Stimulated activated CD8-positive, alpha-beta memory T cell treated with anti-CD3 and anti-CD28 coated beads, Interleukin-12 subunit alpha, Interleukin-12 subunit beta, amount 100 ng/mL, for 1 hour (primary cell): ENCODE measurements around the gene GADD45GIP1.

Experiments
- DNase-seq: peaks from one replicate; pipeline ENCODE4 v3.0.0-alpha.2; 2020; ENCODE audit warnings: low read depth

The GADD45GIP1 gene

DNA sequence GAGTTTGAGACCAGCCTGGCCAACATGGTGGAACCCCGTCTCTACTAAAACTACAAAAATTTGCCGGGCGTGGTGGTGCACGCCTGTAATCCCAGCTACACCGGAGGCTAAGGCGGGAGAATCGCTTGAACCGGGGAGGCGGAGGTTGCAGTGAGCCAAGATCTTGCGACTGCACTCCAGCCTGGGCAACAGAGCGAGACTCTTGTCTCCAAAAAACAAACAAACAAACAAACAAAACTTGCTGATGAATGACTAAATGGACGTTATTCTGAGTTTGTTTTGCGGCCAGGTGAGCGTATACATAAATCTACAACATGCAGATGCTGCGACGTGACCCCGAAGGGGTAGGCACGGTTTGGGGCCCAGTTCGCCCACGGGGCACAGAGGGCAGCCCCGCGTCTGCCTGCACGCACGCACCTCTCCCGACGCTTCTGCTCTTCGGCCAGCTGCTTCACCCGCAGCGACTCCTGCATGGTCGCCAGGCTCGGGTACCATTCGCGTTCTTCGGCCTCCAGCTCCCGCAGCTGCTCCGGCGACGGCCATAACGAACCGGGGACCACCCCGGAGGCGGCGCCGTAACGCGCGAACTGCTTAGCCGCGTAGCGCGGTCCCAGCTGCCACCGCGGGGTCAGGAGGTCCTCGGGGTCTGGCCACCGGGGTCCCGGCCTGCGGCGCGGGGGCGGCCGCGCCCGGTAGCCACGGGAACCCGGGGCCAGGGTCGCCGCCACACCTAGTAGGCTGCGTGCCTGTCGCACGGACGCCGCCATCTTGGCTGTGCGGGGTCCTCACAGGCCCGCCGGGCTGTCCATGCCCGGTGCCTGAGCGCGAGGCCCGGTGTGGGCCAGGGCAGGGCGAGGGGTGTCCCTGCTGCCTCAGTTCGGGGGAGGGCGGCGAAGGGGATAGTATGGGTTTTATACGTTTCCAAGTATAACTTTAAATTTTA is at the start of gene GADD45GIP1:
GADD45GIP1 (minus strand) TSS at position 778 of the 943 bp plus-strand sequence; CDS start at position 767, 11 bp downstream.
- DNase-seq, result peak; percentile 61

DNA sequence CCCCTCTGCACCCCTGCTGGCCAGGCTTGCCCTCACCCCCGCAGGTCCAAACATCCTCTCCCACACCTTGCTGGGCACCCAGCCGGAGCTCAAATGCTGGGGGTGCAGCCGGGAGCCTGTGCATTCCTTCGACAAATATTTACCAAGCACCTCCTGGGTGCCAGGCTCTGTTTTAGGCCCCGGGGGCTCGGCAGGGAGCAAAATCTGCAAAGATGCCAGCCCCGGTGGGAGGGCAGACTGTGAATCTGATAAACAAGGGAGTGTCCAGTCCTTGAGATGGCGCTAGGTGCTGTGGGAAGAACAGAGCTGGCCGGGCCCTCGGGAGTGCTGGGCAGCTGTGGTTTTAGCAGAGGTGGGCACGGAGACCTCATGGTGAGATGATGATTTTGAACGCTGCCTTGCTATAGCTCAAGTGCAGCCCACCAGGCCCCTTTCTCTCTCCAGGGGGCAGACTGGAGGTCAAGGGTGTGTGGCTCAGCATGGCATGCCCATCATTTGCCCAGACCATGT is 48.9 kb upstream of the GADD45GIP1 start:
- no peak for DNase-seq

DNA sequence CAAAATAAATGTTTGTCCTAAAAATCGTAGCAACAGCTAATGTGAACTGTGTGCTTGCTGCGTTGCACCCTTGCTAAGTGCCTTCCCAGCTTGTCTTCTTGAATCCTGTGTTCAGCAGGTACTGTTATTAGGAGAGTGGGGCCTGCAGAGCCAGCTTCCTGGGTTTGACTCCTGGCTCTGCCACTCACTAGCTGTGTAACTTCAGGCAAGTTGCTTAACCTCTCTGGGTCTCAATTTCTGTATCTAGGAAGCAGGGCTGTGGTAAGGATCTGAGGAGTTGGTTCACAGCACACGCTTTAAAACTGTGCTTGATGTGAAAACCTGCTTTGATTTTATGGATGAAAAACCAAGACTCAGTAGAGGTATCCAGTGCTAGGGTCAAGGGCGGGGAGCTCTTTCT is 48.2 kb upstream of the GADD45GIP1 start:
- no peak for DNase-seq

DNA sequence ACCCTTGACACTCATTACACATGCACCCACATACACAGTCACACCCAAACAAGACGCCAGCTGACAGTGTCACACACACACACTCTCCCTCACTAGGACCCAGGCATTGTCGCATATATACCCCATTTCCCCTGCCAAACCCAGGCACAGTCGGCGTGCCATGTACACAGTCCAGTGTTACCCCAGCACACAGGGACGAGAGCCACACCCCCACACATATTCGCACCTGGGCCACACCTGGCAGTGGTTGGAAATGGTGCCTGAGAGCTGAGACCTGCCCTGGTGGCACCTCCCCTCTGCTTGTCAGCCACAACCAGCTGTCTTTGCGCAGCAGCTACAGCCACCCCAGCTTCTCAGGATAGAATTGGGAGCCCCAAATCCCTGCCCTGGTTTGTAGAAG is 47.2 kb upstream of the GADD45GIP1 start:
- DNase-seq, result no peak

DNA sequence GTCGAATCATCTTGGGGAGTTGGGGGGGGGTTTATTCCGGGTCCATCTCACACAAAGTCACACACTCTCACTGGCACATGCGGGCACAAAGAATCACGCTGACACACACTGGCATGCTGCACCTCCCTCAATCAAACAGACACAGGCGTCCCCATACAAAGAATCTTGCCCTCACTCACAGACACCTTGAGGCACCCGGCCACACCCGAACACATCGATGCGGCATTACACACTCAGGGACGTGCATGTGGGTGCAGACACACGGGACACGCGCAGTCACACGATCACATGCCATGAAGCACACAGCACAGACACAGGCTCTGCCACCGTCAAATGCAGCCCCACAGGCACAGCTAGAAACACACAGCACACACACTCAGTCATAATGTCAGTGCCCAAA is 46.1 kb upstream of the GADD45GIP1 start:
- no peak for DNase-seq

DNA sequence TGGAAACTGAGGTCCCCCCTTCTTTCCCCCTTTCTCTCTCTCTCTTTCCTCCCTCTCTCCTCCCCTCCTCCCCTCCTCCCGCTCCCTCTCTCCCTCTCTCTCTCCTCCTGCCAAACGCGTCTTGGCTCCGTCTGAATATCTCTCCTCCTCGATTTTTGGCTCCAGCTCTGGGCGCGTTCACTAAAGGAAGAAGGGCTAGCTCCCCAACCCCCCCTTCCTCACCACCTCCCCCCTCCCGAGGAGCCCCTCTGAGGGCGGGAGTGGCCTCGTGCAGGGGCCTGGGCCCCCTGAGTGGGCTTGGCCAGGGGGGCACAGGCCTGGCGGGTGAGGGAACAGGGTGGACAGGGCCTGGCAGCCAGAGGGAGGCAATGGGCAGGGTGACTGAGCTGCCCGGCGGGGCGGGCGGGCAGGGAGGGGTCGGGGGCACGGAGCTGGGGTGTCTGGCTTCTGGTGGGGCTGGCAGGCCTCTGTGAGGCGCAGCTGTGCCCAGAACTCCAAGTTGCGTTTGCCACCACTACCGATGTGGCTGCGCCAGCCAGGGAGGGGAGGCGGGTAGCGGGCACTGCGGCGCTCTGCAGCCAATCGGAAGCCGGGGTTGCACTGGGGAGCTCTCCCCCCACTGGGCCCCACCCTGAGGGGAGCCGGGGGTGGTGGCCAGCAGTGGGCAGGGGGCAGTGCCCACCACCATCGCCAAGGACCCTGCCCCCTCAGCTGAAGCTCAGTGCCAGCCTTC is 45.3 kb upstream of the GADD45GIP1 start:
- no peak for DNase-seq

DNA sequence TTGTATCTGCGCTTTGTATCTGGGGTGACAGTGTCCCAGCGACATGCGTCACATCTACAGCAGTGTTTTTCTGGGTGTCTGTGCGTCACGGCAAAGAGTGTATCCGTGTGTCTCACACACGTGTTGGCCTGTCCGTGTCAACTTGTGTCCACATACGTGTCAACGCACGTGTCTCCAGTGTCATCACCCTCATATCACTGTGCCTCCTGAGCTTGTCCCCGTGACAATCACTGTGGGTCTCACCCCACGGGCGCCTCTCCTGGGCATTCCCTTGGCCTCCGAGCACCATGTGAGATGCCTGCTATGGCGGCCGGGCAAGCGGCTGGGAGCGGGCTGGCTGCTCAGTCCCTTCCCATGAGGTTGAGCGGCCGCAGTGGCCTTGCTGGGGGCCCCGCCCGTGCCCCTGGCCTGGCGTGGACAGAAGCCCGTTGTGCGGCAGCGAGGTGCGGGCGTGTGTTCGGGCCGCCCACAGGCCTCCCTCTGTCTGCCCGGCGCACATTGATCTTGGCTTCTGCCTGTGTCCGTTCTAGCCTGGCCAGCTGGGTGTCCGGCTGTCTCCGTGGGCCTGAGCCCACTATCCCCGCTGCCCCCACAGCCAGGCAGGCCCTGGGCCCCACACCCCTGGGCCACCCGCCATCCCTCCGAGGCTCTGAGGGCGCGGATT is 44.6 kb upstream of the GADD45GIP1 start:
- no peak for DNase-seq

DNA sequence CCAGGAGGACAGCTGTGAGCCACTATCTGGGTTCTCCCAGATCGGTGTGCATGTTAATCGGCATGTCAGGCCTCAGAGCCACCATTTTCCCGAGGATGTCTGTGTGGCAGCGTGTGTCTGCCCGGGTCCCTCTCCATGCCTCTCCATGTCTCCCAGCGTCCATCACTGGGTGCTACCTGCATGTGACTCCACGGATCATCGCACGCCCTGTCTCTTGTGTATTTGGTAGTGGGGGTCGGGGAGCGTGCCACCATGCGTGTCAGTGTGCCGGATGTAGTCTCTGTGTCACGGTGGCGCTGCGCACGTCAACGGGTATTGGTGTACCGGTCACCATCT is 44.1 kb upstream of the GADD45GIP1 start:
- no peak for DNase-seq

DNA sequence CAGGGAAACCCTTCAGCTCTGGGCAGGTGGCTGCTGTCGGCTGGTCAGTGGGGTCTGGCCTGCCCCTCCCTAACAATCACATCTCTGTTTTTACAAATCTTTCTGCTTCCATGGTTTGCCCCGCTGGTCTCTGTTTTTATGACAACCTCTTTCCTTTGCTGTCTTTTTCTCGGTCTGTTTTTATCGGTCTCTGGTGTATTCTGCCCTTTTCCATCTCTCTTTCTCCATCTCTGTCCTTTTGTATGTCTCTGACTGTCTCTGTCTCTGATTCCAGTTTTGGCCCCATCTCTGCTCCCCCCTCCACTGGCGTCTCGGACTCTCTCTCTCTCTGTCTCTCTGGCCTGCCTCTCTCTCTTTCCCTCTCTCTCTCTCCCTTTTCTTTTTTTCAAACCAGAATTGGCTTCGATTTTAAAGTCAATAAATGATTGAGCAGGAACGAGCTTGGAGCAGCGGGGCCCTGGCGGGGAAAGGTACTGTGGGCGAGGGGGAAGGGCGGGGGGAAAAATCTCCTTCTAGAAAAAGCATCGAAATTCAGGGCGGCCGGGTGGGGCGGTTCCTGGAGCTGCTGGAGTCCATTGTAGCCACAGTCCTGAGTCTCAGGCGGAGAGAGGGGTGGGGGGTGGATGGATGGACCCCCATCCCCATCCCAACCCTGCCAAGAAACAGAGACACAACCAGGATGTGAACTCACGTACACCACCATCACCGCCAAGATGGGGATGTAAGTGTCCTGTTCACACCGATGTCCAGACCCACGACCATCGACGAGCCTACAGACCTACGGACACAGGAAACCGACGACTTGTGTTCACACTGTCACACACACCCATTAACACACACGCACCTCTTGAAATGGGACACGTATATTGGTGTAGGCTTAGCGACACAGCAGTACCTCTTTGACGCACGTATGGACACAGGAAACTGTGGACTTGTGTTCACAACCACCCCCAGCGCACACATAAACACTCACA is 41.2 kb upstream of the GADD45GIP1 start:
- DNase-seq, result no peak

DNA sequence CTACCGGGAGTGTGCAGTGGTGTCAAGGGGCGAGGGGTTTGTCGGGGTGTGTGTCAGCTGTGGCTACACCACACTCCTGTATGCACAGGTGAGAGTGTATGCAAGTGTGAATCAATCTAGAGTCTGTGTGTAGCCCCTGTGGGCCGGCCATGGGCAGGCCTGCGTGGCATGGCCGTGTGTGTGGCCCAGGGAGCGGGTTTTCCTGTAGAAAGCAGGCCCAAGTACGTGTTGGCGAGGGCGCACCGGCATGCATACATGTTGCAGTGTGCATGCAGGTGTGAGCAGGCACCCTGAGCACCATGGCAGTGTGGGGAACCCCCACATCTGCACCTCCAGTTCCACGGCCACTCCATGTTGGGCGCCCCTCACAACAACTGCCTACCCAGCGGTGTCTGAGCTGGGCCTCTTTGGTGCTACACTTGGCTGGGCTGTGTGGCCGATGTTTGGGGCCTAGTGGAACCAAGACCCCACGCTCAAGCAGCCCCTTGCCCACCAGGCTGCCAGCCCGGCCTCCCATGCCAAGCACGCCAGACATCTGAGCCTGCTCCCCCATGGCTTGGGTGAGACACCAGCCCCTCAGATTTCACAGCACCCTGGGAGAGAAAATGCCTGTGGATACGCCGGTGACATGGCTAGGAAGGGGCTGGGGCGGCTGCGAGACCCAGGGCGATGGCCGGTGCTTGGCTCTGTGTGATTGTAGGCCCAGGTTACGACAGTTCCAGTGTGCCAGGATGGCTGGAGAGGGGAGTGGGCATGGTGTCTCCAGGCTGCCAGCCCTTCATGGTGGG is 40.4 kb upstream of the GADD45GIP1 start:
- DNase-seq, result no peak

DNA sequence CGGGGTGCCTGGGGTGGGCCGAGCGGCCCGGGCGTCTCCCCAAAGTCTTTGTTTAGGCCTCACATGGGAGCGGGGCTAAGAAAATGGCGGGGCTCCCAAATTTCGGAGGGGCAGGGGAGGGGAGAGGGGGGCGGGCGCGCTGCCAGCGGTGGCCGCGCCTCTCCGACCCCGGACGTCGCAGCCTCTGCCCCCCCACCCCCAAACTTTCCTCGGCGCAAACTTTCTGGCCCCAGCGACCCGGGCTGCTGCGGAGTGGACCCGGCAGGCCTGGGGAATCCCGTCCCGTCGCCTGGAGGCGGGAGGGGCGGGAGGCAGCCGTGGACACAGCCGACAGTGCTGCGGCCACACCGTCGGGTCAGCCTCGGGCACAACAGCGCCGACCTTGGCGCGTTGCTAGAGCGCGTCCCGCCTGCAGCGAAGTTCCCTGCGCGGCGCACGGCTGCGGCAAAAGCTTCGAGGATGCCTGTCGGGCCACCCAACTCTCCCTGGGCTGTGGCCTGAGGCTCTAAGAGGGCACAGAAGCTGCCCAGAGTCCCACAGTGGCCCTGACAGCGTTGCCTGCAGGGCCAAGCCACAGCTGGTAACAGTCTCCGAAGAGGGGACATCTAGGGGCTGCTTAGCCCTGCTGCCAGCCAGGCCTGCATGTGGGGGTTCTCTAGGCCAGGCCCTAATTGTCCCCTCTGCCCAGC is 39.5 kb upstream of the GADD45GIP1 start:
- DNase-seq, result no peak

DNA sequence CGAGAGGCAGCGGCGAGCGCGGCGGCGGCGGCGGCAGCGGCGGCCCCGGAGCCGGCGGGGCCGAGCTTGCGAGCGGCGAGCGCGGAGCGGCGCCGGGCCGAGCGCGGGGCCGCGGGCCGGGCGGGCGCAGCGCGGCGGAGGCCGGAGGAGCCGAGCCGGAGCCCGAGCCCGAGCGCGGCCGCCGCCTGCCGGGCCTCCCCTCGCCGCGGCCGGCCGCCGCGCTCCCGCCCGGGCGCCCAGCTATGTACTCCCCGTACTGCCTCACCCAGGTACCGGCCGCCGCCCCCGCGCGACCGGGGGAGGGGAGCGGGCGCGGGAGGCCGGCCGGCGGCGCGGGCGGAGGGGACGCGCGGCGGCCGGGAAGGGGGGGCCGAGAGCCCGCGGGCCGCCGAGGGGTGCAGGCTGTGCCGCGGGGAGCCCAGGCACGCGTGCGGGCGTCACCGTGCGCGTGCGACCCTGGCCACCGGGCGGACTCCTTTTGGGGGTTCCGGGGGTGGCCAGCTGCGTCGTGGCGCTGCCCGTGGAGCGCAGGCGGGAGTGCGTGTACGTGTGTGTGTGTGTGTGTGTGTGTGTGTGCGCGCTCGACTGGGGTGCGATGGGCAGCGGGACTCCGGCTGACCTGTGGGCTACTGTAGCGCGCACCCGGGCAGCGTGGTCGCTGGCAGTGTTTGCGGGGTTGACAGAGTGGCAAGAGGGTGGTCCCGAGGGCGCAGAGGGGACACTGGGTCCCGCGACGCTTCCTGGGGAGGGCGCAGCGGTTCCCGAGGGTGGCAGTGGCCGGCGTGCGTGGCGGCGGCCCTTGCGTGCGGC is 38.8 kb upstream of the GADD45GIP1 start:
- no peak for DNase-seq

DNA sequence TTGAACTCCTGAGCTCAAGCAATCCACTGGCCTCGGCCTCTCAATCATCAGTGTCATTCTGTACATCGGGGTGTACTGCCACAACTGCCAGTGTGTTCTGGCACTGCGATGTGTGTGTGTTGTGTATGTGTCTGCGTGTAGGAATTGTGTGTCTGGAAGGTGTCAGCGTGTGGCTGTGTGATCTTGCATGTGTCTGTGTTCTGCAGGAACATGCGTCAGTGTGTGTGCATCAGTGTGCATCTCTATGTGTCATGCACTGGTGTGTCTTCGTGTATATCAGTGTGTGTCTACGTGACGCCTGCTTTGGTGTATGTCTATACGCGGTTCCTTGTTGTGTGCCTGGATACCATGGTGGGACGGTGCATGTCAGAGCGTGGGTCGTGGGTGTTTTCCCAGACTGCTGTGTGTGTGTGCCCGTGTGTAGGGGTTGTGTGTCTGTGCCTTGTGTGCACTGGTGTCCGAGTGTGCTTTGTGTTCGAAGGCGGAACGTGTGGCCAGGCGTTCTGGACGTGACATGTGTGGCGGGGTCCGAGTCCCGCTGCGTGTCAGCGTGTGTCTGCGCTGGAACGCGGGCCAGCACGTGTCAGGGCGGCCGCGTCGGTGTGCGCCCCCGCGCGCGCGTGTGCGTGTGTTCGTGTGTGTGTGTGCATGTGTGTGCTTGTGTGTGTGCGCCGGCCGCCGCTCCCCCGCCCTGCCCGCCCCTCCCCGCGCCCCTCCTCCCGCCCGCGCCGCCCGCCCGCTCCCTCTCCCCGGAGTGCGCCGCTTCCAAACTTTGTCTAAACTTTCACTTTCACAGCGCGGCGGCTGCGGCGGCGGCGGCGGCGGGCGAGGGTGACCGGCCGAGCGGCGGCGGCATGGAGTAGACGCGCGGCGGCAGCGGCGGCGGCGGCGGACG is 37.9 kb upstream of the GADD45GIP1 start, which contains the start of gene NFIX:
NFIX (plus strand) TSS at position 775 of the 895 bp plus-strand sequence. CDS start 363 bp downstream, outside the sequence.
- no peak for DNase-seq

DNA sequence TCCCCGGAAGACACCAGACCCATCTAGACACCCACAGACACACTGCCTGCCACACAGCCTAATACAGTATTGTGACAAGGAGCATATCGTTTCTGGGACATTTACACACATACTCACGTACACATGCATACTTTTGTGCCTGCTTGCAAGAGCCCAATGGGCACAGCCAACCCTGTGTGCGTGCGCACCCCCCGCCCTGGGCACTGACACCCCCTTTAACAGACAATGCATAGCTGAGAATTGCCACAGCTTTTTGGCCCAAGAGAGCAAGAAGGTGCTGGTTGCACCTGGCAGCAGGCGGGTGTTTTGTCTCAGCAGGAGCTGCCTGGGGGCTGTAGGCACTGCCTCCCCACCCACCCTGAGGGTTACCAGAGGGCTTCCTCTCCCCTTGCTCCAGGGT is 36.5 kb upstream of the GADD45GIP1 start:
- DNase-seq, result no peak

DNA sequence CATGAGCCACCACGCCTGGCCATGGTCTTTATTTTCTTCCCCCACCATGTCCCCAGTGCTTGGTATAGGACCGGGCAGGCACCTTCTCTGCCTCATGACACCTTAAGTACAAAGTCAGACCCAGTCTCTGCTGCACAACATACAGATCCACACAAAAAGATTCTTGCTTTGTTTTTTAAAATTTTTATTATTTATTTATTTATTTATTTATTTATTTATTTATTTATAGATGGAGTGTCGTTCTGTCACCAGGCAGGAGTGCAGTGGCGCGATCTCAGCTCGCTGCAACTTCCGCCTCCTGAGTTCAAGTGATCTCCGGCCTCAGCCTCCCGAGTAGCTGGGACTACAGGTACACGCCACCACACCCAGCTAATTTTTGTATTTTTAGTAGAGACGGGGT is 35.7 kb upstream of the GADD45GIP1 start:
- DNase-seq, result no peak

DNA sequence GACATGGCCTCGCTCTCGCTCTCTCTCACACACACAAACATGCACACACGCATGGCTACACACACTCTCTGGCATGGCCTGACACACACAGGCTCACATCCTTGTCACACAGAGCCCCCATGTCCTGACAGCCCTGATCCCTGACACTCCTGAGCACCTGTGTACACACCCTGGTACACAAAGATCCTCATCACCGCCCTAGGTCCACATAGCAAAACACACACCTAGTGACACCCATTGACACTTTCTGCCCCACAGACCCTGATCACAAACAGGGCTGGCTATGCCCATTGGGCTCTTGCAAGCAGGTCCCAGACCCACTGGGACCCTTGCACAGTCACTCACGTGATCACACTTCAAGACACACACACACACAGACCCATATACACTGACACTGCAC is 34.3 kb upstream of the GADD45GIP1 start:
- no peak for DNase-seq

DNA sequence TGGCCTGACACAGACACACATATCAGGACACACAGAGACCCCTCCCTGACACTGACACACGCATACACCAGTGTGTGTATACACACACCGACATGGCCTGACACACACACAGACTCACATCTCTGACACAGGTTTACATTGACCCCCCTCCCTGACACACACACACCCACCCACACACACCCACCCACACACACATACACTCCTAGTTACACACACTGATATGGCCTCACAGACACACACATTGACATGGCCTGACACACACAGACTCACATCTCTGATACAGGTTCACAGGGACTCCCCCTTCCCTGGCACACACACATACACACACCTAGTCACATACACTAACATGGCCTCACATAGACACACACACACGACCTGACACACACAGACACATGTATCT is 33.8 kb upstream of the GADD45GIP1 start:
- no peak for DNase-seq

DNA sequence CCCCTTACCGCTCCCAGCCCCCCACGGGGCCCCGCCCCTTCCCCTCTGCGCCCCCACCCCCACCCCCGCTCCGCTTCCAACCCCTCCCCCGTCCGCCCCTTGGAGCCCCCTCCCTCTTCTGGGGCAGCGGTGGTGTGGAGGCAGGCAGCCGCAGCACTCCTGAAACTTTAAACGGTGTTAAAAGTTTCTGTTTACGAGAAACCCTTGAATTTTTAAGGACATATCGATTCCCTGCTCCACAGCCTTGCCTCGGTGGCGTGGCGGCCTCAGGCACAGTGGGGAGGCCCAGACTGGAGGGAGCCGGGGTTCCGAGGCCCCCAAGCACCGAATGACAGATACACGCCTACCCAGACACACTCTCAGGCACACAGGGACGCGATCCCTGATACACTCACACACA is 33.4 kb upstream of the GADD45GIP1 start:
- no peak for DNase-seq
